HFF-Myc (cell line): ENCODE data around the gene SLC34A2.

ENCODE experiments used
- DNase-seq: peaks from one replicate; pipeline ENCODE4 v3.0.0-alpha.2; 2011; ENCODE audit warnings: low read depth; ENCODE audit errors: extremely low read depth
- H3K4me3 ChIP-seq: replicated peaks from 2 replicates; pipeline ENCODE4 v1.5.1; 2011; ENCODE audit warnings: low read depth, mild to moderate bottlenecking, control low read depth, low read length
- CTCF ChIP-seq: IDR thresholded peaks from 2 replicates; pipeline ENCODE4 v1.5.1; 2012; ENCODE audit warnings: mild to moderate bottlenecking, low read depth, low read length, control low read depth; ENCODE audit errors: missing control alignments

SLC34A2 gene

DNA sequence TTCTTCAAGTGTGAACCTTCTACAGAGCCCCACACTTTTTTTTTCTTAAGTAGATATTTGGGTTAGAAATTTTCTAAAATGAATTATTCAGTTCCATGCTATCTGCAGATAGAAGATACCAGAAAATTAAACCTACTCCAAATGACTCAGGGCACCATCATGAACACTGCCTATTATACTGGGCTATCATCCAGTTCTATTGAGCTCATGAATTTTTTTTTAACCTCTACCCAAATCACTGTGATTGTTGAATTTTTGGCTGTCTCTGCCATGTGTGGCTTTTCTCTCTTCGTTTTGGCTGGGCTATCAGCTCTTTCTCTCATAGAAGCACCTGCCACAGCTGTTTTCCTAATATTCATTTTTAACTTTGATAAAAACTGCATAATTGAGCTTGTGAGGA is 31.0 kb upstream of the SLC34A2 start:
- no peak overlapping the region for H3K4me3 ChIP-seq
- DNase-seq, result no peak
- TF ChIP-seq CTCF, result no peak

DNA sequence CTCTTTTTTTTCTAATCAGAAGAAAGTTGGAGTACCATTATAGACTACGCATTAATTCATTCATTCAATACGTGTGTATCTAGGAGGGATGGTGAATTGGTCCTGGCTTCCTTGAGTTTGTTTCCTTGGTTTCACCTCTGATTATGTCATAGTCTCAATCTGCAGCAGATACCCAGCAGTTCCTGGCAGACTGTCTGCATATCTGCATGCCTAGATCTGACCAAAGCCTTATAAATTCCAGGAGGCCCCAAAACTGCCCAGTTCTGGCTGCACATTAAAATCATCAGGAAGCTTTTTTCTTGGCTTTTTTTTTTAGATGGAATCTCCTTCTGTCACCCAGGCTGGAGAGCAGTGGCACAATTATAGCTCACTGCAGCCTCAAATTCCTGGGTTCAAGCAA is 27.2 kb upstream of the SLC34A2 start:
- TF ChIP-seq CTCF, result no peak
- DNase-seq, result no peak
- no peak overlapping the region for H3K4me3 ChIP-seq

GRCh38 chr4:25632135-25632534 is 23.5 kb upstream of the SLC34A2 start:
- no peak overlapping the region for H3K4me3 ChIP-seq
- DNase-seq, result no peak
- TF ChIP-seq CTCF, result no peak

GRCh38 chr4:25633541-25633940 is 22.1 kb upstream of the SLC34A2 start:
- DNase-seq, result no peak
- TF ChIP-seq CTCF, result no peak
- H3K4me3 ChIP-seq, result no peak overlapping the region

- TF ChIP-seq CTCF, result no peak
- no peak for DNase-seq
- H3K4me3 ChIP-seq, result no peak overlapping the region
Observed at GRCh38 chr4:25635501-25635900, 20.1 kb upstream of the SLC34A2 start.

GRCh38 chr4:25637581-25638220 is 17.9 kb upstream of the SLC34A2 start:
- no peak for DNase-seq
- H3K4me3 ChIP-seq, result no peak overlapping the region
- no peak for TF ChIP-seq CTCF

DNA sequence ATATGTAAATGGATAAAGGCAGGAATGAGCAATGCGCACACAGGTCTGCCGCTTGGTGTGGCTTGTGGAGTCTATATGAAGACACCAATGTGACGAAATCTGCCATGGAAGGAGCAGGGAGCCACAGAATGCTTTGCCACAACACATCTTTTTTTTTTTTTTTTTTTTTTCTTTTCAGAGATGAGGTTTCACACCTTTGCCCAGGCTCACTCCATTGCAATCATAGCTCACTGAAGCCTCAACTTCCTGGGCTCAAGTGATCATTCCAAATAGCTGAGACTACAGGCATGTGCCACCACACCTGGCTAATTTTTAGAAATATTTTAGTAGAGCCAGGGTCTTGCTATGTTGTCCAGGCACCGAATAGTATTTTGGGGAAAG is 17.4 kb upstream of the SLC34A2 start:
- H3K4me3 ChIP-seq, result no peak overlapping the region
- no peak for TF ChIP-seq CTCF
- no peak for DNase-seq
